Measurements from ENCODE around the gene SLC26A1. TPM values are rescaled to one million over a fixed set of nuclear protein-coding genes. Genes with fewer than 3 reads are reported as not detected.

Gene SLC26A1, protein sequence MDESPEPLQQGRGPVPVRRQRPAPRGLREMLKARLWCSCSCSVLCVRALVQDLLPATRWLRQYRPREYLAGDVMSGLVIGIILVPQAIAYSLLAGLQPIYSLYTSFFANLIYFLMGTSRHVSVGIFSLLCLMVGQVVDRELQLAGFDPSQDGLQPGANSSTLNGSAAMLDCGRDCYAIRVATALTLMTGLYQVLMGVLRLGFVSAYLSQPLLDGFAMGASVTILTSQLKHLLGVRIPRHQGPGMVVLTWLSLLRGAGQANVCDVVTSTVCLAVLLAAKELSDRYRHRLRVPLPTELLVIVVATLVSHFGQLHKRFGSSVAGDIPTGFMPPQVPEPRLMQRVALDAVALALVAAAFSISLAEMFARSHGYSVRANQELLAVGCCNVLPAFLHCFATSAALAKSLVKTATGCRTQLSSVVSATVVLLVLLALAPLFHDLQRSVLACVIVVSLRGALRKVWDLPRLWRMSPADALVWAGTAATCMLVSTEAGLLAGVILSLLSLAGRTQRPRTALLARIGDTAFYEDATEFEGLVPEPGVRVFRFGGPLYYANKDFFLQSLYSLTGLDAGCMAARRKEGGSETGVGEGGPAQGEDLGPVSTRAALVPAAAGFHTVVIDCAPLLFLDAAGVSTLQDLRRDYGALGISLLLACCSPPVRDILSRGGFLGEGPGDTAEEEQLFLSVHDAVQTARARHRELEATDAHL
- not detected in 2 replicates for total RNA-seq

DNA sequence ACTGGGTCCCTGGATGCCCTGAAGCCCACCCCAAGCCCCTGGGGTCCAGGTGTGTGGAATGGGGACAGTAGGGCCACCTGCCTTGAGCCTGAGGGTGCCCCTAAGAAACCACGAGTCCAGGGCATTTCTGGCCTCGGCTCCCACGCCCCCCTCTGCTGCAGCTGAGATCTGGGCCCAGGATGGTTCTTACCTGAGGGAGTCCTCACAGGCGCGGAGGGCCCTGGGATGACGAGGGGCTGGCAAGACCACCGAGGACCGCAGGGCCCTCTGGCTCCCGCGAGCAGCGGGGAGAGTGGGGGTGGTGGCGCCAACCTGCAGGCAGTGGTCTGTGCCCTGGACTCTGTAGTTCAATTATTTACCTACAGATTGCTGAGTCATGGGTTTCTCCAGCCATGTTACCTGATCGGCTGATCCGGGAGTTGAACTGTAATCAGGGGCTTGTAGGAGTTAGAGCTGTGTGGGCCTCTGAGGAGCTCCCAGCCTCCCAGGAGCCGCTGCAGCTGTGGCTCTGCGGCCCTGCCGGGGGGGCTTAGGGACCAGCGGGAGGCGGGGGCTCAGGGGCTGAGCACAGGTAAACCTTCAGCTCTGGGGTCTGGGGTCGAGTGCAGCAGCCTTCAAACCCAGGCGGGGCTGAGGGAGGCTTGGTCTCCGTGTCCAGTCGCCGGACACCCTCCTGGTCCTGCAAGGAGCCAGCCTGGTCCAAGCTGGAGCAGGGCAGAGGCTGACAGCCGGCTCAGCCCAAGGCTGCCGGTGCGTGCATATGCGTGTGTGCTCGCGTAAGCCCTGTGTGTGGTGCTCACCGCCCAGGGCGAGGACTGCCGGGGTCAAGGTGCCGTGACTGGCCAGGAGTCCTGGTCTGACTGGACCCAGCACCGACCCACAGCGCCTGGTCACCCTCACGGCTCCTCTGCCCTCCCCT, at the start of gene SLC26A1:
Gene SLC26A1, minus strand, starts transcription at position 294 of the 919 bp plus-strand sequence. CDS start 1,701 bp downstream, outside the sequence.

DNA sequence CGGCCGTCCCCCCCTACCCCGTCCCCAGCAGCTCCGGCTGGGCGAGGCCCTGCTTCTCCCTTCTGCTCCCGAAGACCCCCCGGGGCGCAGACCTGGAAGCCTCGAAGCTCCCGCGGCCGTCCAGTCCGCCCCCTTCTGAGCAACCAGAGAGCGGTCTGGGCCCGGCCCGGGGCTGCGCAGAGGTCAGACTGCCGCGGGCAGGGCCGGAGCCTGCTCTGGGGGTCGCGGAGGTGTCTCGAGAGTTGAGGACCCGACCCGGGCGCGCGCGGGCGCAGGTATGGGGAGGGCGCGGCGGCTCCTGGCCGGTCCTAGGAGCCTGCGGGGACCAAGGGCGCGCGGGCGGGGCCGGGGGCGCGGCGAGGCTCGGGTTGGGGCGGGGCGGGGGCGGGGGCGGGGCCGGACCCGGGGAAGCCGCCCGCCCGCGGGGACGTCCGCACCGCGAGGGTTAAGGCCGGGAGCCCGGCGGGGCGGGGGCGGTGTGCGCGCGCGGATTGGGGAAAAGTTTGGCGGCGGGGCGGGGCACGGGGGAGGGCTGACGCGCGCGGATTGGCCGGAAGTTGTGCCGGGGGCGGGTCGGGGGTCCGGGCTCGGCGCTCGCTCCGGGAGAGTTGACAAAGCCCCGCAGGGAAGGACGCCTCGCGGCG, 17.9 kb upstream of the SLC26A1 start, which contains the start of gene FGFRL1:
Gene FGFRL1, plus strand, starts transcription at position 605 of the 644 bp plus-strand sequence. CDS start 860 bp downstream, outside the sequence.

DNA sequence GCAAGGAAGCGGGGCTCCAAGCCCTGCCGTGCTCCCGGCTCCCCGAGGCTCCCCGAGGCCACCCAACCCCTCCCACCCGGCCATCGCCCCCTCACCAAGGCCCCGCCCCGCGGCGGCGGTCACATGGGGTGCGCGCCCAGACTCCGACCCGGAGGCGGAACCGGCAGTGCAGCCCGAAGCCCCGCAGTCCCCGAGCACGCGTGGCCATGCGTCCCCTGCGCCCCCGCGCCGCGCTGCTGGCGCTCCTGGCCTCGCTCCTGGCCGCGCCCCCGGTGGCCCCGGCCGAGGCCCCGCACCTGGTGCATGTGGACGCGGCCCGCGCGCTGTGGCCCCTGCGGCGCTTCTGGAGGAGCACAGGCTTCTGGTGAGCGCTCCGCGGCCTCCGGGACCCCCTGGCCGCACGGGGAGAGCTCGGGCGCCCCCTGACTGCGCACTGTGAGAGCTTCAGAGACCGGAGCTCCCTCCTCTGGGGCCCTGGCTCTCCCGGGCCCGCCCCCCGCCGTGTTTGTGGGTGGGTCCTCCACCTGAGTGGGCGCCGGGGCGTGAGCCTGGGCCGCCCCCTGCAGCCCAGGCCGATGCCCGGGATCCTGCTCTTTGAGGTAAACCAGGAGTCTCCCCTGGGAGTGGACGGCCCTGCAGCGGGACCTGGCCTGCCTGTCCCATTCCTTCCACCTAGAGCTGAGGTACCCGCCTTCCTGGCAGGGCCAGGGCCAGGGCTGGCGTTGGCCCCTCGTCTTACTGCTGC, 6.2 kb downstream of the SLC26A1 start, which contains the start of gene IDUA:
Gene IDUA, plus strand, starts transcription at position 166 of the 745 bp plus-strand sequence. Its CDS starts 41 bp downstream, at position 207.

DNA sequence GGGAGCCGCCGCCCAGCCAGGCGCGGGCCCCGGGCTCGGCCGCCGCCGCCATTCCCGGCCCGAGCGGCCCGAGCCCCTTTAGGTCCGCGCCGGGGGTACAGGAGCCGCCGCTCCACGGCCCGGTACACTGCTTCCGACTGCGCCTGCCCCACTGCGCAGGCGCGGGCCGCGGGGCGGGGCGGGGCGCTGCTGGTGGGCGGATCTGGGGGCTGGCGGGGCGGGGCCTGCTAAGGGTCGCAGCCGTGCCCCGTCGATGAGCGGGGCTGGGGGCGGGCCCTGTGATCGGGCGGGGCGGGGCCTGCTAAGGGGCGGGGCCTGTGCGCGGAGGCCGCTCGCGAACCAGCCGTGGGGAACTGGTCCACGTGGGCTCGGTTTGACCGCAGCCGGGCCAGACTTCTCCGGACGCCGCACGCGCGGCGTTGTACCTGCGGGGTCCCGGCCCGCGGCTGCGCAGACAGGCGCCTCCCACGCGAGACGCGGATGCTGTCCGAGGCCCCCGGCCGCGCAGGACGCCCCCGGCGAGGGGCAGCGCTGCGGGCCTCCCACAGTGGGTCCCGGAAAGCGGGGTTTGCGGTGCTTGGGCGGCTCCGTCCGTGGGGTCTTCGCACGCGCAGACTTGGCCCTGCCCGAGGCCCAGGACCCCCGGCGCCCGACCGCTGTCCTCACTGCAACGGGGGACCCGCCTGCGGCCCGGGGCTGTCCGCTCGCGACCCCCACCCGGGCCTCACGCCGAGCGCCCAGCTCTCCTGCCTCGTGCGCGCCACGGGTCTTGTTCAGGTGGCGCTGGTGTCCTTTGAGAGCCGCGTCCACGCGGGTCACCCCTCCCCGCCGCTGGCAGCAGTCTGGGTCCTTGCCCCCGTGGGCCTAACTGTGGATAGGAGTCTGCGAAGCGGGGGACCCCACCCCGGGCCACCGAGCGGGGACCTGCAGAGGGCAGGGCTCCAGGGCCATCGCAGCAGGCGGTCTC, 19.5 kb downstream of the SLC26A1 start, which contains the start of gene DGKQ:
Gene DGKQ, minus strand, starts transcription at position 139 of the 967 bp plus-strand sequence. Its CDS starts 87 bp downstream, at position 52.

Other genes starting within 250 kb of the SLC26A1 start
- 0.23 TPM in 1 of 2 replicates, not detected in the other for gene CPLX1, start 167.3 kb downstream of the SLC26A1 start, total RNA-seq
- gene GAK, start 61.1 kb downstream of the SLC26A1 start, total RNA-seq: 89.1 and 104 TPM in 2 replicates
- 13.2 and 21.5 TPM in 2 replicates for gene TMEM175, start 60.9 kb downstream of the SLC26A1 start, total RNA-seq
- gene DGKQ, start 19.8 kb downstream of the SLC26A1 start, total RNA-seq: 11.8 and 14.7 TPM in 2 replicates
- 1.5 and 5.9 TPM in 2 replicates for gene IDUA, start 6.4 kb downstream of the SLC26A1 start, total RNA-seq
- gene FGFRL1, start 18.2 kb upstream of the SLC26A1 start, total RNA-seq: 11.8 and 13.7 TPM in 2 replicates
- gene RNF212, start 120.2 kb upstream of the SLC26A1 start, total RNA-seq: 1.2 TPM in 1 of 2 replicates, not detected in the other
- gene SPON2, start 179.2 kb upstream of the SLC26A1 start, total RNA-seq: 0.08 and 4.7 TPM in 2 replicates

Measured in hair follicular keratinocyte (primary cell).